AG04450 (cell line): ENCODE results near the gene KIZ. TPM values are rescaled to one million over a fixed set of nuclear protein-coding genes. Genes with fewer than 3 reads are reported as not detected.

ENCODE experiments used
- CTCF ChIA-PET: fragments of 300-600, 350-600 bp; formaldehyde crosslinking; extraction: SDS; loops from one replicate; lab custom pipeline; 2022; ENCODE audit warnings: antibody characterized with exemption, inconsistent platforms; lab: Charles Lee
- POLR2A ChIA-PET: fragments of 350-600 bp; formaldehyde crosslinking; extraction: SDS; loops from one replicate; lab custom pipeline; 2021; ENCODE audit warnings: antibody characterized with exemption, inconsistent platforms; lab: Yijun Ruan, JAX
- DNase-seq: peaks from one replicate; pipeline ENCODE4 v3.0.0-alpha.2; 2011; ENCODE audit warnings: low read depth, low spot score
- H3K27ac ChIP-seq: one replicate; pipeline ENCODE4 v1.5.1; 2012; ENCODE audit warnings: low read depth, low read length, control low read depth
- H3K27me3 ChIP-seq: one replicate; pipeline ENCODE4 v1.6.0; 2012; ENCODE audit warnings: low read length; ENCODE audit not compliant: control insufficient read depth, insufficient read depth
- H3K4me3 ChIP-seq: 2 replicates; pipeline ENCODE4 v1.5.1; 2011; ENCODE audit warnings: mild to moderate bottlenecking, low read depth, low read length, control low read depth
- H3K9me3 ChIP-seq: 2 replicates; pipeline ENCODE4 v1.5.1; 2012; ENCODE audit warnings: low read length; ENCODE audit not compliant: control insufficient read depth, insufficient read depth
- CTCF ChIP-seq: IDR thresholded peaks from 2 replicates; pipeline ENCODE4 v1.5.1; 2011; ENCODE audit warnings: low read depth, low read length, control low read depth, inconsistent platforms
- polyA plus RNA-seq: library from polyadenylated mRNA; depleted of rRNA; stranded (reverse); fragments of >200 nt; gene quantifications from 2 replicates; pipeline ENCODE4 v1.2.3, GENCODE V29; 2011

The KIZ gene
- polyA plus RNA-seq, 1 experiment, result 26.1 TPM

- Histone ChIP-seq H3K4me3 (no peak overlapping the region), H3K27me3 (peaks cover 14% of the 10 kb centered on the region), H3K27ac (no peak overlapping the region), H3K9me3 (no peaks in the 10 kb centered on the region)
- POLR2A ChIA-PET, result no interaction called here
- CTCF ChIA-PET, result no interaction called here
- no peak for DNase-seq
- no peak for TF ChIP-seq CTCF
Observed at GRCh38 chr20:21118138-21118537, 7.7 kb upstream of the KIZ start.

GRCh38 chr20:21118782-21119181 is 7.1 kb upstream of the KIZ start:
- ChIA-PET POLR2A (no interaction called here), CTCF (interaction anchor here (0.6 kb wide), 1 partner anchor 384 kb away, joined by 6 read pairs; no protein-coding TSS in a partner anchor)
- TF ChIP-seq CTCF, result no peak
- Histone ChIP-seq H3K4me3 (no peak overlapping the region), H3K27ac (no peak overlapping the region), H3K27me3 (peaks cover 14% of the 10 kb centered on the region), H3K9me3 (no peaks in the 10 kb centered on the region)
- DNase-seq, result no peak

- ChIA-PET POLR2A (interaction anchor here (0.6 kb wide), 1 partner anchor 291 kb away, joined by 4 read pairs; no protein-coding TSS in a partner anchor), CTCF (no interaction called here)
- no peaks in the 10 kb centered on the region; the same call in 1 of the 2 replicates for H3K9me3 ChIP-seq
- H3K4me3 ChIP-seq, result no peak overlapping the region
- TF ChIP-seq CTCF, result no peak
- H3K27me3 ChIP-seq, result no peaks in the 10 kb centered on the region
- no peak for DNase-seq
- no peak overlapping the region for H3K27ac ChIP-seq
Observed at GRCh38 chr20:21124190-21124589, 1.7 kb upstream of the KIZ start.

GRCh38 chr20:21125072-21125848 is 622 bp upstream of the KIZ start:
- Histone ChIP-seq H3K27ac (peak overlapping the region; percentile 33), H3K9me3 (no peaks in the 10 kb centered on the region; the same call in 1 of the 2 replicates), H3K27me3 (no peaks in the 10 kb centered on the region), H3K4me3 (peak overlapping the region; percentile 81)
- DNase-seq, result no peak
- ChIA-PET CTCF (interaction anchor here (0.5 to 7.1 kb wide), 6 partner anchors 17 to 1098 kb away, joined by 3 to 31 read pairs (median 3); no protein-coding TSS in a partner anchor), POLR2A (interaction anchor here (0.6 to 1.9 kb wide), 6 partner anchors 10 to 292 kb away, joined by 3 to 4 read pairs (median 3); partner anchors contain the start of gene XRN2)
- peak; percentile 23; the same call in 1 of the 2 replicates for TF ChIP-seq CTCF

- no peak for DNase-seq
- peak overlapping the region; percentile 66 for H3K27ac ChIP-seq
Observed at GRCh38 chr20:21126581-21126870, 644 bp downstream of the KIZ start.

More at GRCh38 chr20:21126581-21126870, 644 bp downstream of the KIZ start:
- ChIA-PET POLR2A (interaction anchor here (0.7 to 1.9 kb wide), 3 partner anchors 32 to 81 kb away, joined by 3 to 4 read pairs (median 3); no protein-coding TSS in a partner anchor), CTCF (interaction anchor here (0.6 to 7.1 kb wide), 4 partner anchors 18 to 109 kb away, joined by 3 to 31 read pairs (median 3); no protein-coding TSS in a partner anchor)
- no peak for TF ChIP-seq CTCF
- Histone ChIP-seq H3K9me3 (no peaks in the 10 kb centered on the region; the same call in 1 of the 2 replicates), H3K27me3 (no peaks in the 10 kb centered on the region), H3K4me3 (peak overlapping the region; percentile 68)
